NCI-H2196 (cell line): ENCODE data around the gene MICB.
"Not testable (repeated sequence)": the region's sequence is repeated elsewhere in the genome, so short reads cannot be mapped to it uniquely, and the experiment has no call there.

Experiments
- DNase-seq: peaks from one replicate; lab custom pipeline; 2025; ENCODE audit not compliant: unreplicated experiment; lab: John Stamatoyannopoulos, UW

MICB gene

GRCh38 chr6:31497531-31498476 lies at the start of gene MICB:
Gene MICB, plus strand, starts transcription at chr6:31498145. Its CDS starts 49 bp downstream, at chr6:31498194.
- DNase-seq: peak; percentile 77

GRCh38 chr6:31450751-31451150 lies 47.2 kb upstream of the MICB start:
- DNase-seq: no peak

- no peak for DNase-seq
Observed at GRCh38 chr6:31452859-31453258, 45.1 kb upstream of the MICB start.

- no peak for DNase-seq
Observed at GRCh38 chr6:31453259-31453658, 44.7 kb upstream of the MICB start.

GRCh38 chr6:31459864-31460263 lies 38.1 kb upstream of the MICB start:
- not testable (repeated sequence) for DNase-seq

- no peak for DNase-seq
Observed at GRCh38 chr6:31460361-31461025, 37.5 kb upstream of the MICB start.

- peak; percentile 35 for DNase-seq
Observed at GRCh38 chr6:31462026-31462963, 35.6 kb upstream of the MICB start.

- DNase-seq: peak; percentile 91
Observed at GRCh38 chr6:31462964-31463870, 34.7 kb upstream of the MICB start.

GRCh38 chr6:31464252-31465184 lies 33.4 kb upstream of the MICB start:
- no peak for DNase-seq

GRCh38 chr6:31465185-31465536 lies 32.8 kb upstream of the MICB start:
- DNase-seq: no peak

GRCh38 chr6:31465718-31466117 lies 32.2 kb upstream of the MICB start:
- no peak for DNase-seq

- DNase-seq: no peak
Observed at GRCh38 chr6:31466466-31466865, 31.5 kb upstream of the MICB start.

- DNase-seq: no peak
Observed at GRCh38 chr6:31467151-31467550, 30.8 kb upstream of the MICB start.

GRCh38 chr6:31468311-31468710 lies 29.6 kb upstream of the MICB start:
- DNase-seq: no peak

- DNase-seq: no peak
Observed at GRCh38 chr6:31470801-31471200, 27.1 kb upstream of the MICB start.

GRCh38 chr6:31471711-31472110 lies 26.2 kb upstream of the MICB start:
- no peak for DNase-seq

GRCh38 chr6:31472259-31472658 lies 25.7 kb upstream of the MICB start:
- DNase-seq: no peak

- no peak for DNase-seq
Observed at GRCh38 chr6:31473244-31473643, 24.7 kb upstream of the MICB start.
